ENCODE measurements around the gene PHACTR3. TPM values are rescaled to one million over a fixed set of nuclear protein-coding genes. Genes with fewer than 3 reads are reported as not detected.

The PHACTR3 gene
- polyA plus RNA-seq, 1 experiment = not detected

- ChIA-PET POLR2A (no interaction called here), CTCF (no interaction called here)
- Histone ChIP-seq H3K4me3 (ENCODE audit: low read depth, low read length) (no peak overlapping the region), H3K9me3 (ENCODE audit: control insufficient read depth, insufficient read depth, low read length) (peaks cover 29% of the 10 kb centered on the region), H3K27ac (ENCODE audit: low read depth, low read length) (no peak overlapping the region), H3K27me3 (ENCODE audit: control insufficient read depth, insufficient read depth, low read length) (no peaks in the 10 kb centered on the region)
- DNase-seq (ENCODE audit: low read depth, low spot score) = no peak
- TF ChIP-seq CTCF (IDR thresholded peaks at IDR 0.05; ENCODE audit: low read depth, low read length) = no peak
Measured at GRCh38 chr20:59665656-59666555, 61.6 kb downstream of the PHACTR3 start.

- no peak for TF ChIP-seq CTCF (IDR thresholded peaks at IDR 0.05; ENCODE audit: low read depth, low read length)
- H3K9me3 ChIP-seq (ENCODE audit: control insufficient read depth, insufficient read depth, low read length) = peaks cover 27% of the 10 kb centered on the region
- H3K27ac ChIP-seq (ENCODE audit: low read depth, low read length) = no peak overlapping the region
- DNase-seq (ENCODE audit: low read depth, low spot score) = no peak
- H3K4me3 ChIP-seq (ENCODE audit: low read depth, low read length) = no peak overlapping the region
- ChIA-PET CTCF (no interaction called here), POLR2A (no interaction called here)
- H3K27me3 ChIP-seq (ENCODE audit: control insufficient read depth, insufficient read depth, low read length) = no peaks in the 10 kb centered on the region
Measured at GRCh38 chr20:59666586-59666985, 62.2 kb downstream of the PHACTR3 start.

GRCh38 chr20:59667131-59667530 is 62.8 kb downstream of the PHACTR3 start:
- no peak for DNase-seq (ENCODE audit: low read depth, low spot score)
- no peak overlapping the region for H3K27ac ChIP-seq (ENCODE audit: low read depth, low read length)
- no peaks in the 10 kb centered on the region for H3K27me3 ChIP-seq (ENCODE audit: control insufficient read depth, insufficient read depth, low read length)
- POLR2A ChIA-PET = no interaction called here
- no peak overlapping the region for H3K4me3 ChIP-seq (ENCODE audit: low read depth, low read length)
- CTCF ChIA-PET = no interaction called here
- TF ChIP-seq CTCF (IDR thresholded peaks at IDR 0.05; ENCODE audit: low read depth, low read length) = no peak
- H3K9me3 ChIP-seq (ENCODE audit: control insufficient read depth, insufficient read depth, low read length) = peaks cover 29% of the 10 kb centered on the region

- Histone ChIP-seq H3K9me3 (ENCODE audit: control insufficient read depth, insufficient read depth, low read length) (peaks cover 27% of the 10 kb centered on the region), H3K27ac (ENCODE audit: low read depth, low read length) (no peak overlapping the region), H3K4me3 (ENCODE audit: low read depth, low read length) (no peak overlapping the region), H3K27me3 (ENCODE audit: control insufficient read depth, insufficient read depth, low read length) (no peaks in the 10 kb centered on the region)
- no peak for TF ChIP-seq CTCF (IDR thresholded peaks at IDR 0.05; ENCODE audit: low read depth, low read length)
- DNase-seq (ENCODE audit: low read depth, low spot score) = no peak
- POLR2A ChIA-PET = no interaction called here
- CTCF ChIA-PET = no interaction called here
Measured at GRCh38 chr20:59667981-59668515, 63.7 kb downstream of the PHACTR3 start.

Data from AG04450 (cell line).